IPS DF 19.7 (cell line): ENCODE measurements around the gene CATSPER3.

ENCODE experiments used
- DNase-seq: peaks from one replicate; pipeline ENCODE4 v3.0.0-alpha.2; 2013; ENCODE audit warnings: low read depth, low spot score

The CATSPER3 gene

DNA sequence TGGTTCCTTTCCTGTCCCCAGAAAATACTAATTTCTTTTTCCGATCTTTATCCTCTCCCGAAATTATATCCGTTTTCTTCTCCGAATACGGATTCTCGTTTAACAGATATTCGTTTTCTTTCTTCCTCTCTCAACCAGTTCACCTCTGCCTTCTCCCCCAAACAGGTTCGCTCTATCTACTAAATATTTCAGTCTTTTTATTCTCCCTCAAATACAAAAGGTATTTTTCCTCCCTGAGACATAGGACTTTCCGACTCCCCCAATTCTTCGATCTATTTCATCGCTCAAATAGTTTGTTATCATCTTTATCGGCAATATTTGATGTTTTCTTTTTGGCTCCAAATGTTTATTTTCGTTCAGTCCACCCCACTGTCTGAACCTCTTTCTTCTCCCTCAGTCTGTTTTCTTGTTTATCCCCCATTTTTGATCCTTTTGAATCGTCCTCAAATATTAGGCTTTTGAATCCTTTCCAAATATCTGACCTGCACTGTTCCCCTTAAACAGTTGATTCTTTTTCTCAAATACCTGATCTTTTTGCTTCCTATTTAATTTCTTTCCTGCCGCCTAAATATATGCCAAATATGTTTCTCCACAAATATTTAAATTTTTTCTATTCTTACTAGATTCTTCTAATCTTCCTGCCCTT is 61.9 kb downstream of the CATSPER3 start:
- DNase-seq = no peak

DNA sequence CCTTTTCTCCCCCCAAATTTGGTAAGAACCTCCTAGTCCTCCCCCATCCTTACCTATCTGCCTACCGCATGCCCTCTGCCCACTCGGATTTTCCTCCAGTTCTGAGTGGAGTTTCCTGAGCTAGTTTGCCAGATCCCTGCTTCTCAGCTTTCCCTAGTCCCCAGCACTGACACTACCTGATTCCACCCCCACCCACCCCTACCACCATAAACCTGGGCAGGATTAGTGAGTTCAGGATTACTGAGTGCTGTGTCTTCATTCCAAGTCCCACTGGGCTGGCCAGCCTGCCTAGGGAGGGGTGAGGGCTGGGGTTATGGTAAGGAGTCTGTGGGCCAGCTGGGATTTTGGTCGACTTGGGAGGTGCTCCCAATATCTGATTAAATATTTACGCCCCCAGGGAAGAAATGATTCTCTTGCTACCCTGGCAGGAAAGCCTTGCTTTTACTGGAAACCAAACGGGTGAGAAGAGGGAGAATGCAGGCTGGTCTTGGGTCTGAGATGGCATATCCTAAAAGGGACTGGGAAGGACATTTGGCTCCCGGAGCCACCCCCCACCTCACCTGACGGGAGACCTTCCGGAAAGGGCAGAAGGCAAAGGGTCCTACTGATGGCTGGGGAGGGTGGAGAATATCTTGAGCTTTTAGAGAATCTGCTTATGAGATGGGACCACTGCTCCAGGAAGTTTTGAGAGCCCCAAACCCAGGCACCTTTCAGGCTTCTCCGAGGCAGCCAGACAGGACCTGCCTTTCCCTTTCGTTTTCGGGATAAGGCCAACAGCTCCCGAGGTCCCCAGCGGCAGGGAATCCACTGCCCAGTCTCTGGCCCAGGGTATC is 62.6 kb downstream of the CATSPER3 start:
- no peak for DNase-seq

DNA sequence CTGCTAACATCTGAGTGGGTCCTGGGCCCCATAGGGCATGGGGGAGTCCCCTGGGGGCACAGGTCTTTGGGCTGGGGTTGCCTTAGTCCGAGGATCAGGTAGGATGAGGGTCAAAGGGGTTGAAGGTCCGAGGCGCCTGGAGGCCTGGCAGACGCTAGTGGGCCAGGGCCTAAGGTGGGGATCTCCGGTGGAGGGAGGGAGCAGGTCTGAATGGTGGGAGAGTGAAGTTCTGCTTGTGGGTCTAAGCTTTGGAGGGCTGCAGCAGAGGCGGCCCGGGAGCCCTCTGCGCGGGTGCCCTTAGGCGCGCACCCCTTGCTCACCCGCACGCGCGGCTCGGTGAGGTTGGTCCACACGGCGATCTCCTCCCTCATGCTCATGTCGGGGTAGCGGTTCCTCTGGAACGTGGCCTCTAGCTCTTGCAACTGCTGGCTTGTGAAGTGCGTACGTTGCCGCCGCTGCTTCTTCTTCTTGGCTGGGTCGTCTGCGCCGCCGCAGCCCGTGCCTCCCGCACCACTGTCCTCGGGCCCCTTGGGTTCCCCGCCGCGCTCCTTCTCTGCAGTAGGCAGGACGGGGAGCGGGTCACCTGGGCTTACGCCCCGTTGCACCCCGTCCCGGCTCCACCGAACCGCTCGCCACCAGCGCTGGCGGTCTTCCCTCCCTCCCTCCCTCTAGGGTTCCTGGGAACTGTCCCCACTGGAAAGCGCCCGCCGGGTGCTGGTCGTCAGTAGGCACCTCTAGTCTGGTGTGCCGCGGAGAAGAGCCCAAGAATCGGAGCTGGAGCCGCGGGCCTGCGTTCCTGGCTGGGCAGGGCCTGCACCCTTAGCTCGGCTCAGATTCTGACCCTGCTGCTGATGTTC is 63.5 kb downstream of the CATSPER3 start:
- no peak for DNase-seq

DNA sequence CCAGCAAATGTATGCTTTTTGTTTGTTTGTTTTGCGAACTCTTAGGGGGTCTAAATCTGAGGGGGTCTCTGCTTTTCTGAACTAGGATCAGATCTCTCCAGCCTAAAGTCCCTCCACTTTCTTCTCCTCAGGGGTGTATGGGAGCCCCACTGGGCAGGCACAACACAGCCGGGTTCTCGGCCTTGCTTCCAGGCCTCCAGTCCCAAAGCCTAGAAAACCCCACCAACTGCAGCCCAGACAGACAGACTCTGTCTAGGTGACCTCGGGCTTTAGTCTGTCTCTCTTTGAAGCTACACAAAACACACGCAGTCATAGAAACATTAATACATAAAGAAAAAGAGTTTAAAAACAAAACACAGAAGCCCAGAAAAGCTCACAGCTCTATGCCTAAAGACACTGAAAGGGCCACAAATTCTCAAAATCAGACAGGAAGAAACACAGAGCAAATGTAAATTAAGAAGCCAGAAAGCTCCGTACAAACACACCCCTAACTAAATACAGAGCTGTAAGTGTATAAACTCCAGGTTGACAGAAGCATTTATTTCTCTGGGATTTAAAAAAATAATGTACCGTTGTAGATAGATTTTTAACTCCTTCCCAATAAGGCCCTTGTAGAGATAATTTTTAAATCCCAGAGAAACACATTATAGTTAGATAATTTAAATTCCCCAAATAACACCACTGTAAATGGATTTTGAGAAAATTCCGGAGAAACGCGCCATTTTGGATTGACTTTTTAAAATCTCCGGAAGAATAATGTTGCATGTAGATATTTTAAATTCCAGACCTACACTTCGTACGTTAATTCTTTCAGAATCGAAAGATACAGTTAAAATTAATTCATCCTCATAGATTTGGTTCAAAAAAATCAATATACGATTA is 64.3 kb downstream of the CATSPER3 start:
- no peak for DNase-seq

DNA sequence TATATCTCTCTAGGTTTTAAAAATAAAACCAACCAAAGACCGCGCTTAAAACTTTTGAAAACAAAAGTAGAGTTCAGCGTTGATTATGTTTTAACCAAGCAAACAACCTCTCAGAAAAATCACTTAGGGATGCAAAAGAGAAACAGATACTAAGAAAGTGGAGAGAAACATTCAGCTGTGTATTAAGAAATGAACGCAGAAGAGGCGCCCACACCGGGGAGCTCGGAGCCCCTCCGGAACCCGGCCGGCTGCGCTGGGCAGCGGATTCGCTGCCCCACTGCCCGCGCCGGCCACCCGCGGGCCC is 64.9 kb downstream of the CATSPER3 start:
- DNase-seq = no peak

DNA sequence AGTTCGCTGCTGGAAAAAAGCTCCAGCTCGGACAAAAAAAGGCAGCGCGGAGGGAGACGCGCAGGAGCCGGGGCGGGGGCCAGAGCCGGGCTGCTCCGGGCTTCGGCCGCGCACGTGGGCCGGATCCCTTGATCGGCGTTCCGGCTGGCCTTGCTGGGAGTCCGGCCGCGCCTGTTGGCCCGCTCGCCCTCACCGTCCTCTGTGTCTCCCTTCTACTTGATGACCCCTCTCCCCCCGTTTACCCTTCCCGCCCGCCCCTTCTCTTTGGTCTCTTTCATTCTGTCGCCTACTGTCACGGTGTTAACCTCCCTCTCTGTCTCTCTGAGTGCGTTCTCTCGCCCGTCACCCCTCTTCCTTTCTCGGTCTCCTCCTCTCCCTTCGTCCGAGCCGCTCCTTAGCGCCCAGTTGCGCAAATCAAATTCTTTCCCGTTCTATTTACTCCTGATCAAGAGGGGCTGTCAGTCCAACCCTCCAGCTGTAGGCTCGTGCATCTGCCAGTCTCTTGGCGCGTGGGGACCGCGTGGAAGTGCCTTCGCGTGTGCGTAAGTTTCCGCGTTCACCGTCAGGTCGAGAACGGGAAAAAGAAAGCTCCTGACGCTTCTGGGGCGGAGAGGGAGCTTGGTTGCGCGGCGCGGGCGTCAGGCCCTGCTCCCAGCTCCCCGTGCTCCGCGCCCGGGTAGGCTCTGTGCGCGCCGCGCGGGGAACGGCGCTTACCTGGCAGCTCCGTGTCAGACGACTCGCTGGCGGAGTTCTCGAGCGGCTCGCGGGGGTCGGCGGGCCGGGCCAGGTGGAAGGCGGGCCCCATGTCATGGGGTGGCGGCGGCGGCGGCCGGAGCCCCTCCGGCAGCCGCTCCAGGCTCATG is 65.5 kb downstream of the CATSPER3 start:
- no peak for DNase-seq

DNA sequence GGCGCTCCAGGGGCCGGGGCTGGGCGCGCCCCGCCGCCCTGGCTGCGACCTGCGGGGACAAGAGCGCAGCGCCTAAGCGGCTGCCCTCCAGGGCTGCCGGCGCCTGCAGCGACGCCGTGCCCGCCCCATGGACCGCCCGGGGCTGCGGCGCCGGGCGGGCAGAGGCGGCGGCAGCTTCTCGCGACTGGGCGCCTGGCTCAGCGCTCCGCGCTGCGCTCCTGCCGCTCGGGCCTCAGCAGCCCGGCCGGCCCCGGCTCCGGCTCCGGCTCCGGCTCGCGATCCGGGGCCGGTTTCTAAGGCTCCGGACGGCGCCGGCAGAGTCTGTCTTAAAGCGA is 66.2 kb downstream of the CATSPER3 start, which contains the start of gene PITX1:
TSS of gene PITX1 (minus strand) at position 328 of the 335 bp plus-strand sequence. CDS start 347 bp downstream, outside the sequence.
- DNase-seq = no peak

DNA sequence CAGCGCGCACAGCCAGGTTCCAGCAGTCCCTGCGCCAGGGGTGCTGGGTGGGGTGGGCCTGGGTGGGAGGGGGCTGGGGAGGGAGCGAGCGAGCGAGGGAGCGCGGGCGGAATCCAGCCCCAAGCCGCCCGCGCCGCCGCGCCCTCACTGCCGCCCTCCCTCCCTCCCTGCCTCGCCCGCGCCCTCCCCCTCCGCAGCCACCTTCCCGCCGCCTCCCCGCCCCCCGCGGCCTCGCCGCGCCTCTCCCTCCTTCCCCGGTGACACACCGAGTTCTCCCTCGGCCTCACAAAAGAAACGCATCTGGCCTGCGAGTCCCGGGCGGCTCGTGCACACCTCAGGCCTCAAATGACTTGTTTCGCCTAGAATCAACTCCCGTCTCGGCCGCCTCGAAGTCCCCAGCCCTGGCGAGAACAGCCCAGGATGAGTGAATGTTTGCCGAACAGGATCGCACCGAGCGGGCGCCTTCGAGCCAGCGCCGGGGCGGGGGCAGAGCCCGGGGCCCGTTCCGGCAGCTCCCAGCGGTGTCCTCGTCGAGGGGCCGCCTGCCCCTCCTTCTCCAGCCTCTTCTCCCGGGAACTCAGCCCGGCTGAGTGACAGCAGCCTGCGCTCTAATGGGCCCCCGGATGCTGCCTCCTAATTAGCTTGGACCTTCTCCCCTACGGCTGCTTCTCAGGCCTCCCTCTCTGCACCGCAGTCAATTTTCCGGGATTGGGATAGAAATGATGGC is 66.7 kb downstream of the CATSPER3 start:
- no peak for DNase-seq

DNA sequence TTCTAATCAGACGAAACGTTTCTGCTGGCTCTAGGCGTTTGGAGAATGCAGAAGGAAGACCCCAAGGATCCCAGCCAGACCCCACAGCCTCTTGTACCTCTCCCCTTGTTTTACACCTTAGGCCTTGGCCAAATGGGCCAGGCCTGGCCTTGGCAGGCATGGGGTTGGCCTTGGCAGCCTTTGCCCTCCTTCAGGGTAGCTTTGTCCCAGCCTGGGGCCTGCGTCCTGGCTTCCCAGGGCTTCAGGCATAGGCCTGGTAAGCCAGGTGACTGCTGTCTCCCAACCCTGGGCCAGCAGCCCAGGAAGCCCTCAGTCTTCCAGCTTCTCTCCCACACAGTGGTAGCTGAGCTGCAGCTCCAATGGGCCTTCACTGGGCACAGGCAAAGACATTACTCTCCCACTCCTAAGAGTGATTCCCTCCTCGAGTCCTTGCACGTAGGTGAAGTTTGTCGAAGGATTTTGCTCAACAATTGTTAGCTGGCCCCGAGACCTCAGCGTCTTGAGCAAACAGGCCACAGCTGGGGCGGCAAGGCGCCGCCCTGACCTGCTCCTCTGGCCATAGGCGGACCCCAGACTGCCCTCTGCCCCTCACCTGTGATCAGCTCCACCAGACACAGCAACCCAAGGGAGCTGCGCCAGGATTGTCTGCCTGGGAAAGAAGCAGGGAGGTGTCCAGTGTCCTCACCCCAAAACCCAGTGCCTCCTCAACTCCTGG is 67.4 kb downstream of the CATSPER3 start:
- no peak for DNase-seq

DNA sequence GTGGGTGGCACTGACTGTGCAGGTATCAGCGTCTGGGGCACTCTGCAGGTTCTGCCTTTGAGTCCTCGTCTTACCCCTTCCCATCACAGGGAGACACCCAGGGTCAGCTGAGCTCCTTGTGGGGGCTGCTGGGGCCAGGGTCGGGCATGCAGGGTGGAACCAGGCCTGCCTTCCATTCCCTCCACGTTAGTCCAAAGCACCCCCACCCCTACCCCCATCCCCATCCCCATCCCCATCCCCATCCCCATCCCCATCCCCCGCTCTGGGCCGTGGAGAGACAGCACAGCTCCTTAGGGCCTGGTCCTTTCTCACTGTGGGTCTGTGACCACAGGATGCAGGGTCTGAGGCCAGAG is 67.9 kb downstream of the CATSPER3 start:
- DNase-seq = no peak

DNA sequence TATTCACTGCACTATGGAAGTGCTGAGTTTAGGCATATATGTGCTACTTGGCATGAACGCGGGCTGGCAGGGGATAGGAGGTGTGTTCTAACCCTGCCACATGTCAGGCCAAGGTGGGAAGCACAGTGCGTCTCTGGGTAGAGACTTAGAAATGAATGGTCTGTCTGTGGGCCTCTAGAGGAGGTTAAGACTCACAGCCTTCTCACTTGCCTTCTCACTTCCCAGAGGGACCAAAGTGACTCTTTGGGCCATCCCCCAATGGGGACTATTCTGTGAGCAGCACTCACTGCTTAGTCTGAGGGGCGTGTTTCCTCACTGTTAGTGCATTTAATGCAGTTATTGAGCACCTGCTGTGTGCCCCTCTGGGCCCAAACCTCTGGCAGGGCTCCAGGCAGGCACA is 68.7 kb downstream of the CATSPER3 start:
- DNase-seq = no peak

DNA sequence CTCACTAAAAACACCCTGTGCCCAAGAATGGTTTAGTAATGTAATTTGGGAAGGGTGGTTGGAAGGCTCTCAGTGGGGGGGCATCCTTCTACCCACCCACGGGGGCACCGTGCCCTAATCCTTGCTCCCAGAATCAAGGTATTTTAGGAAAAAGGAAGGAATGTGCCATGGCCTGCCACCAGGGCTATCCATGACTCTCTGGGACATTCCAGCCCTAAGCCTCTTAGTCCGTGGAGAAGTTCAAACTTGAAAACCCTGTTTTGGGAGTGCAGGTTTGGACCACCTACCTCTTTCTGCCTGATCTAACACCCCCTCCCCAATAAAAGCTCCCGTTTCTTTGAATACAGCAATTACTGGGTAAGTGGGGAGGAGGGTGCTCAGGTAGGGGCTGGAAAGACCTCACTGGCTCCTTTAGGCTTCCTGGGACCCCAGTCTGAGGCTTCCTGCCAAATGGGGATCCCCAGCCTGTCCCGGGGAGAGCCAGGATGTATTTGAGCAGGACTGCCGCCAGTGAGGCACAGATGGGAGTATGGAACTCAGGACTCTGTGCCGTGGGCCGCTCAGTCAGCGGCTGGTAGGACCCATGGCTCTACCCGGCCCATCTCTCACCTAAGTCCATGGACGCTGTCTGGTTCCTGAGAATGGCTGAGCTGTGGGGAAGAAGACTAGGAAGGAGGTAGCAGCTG is 70.0 kb downstream of the CATSPER3 start:
- DNase-seq = no peak

DNA sequence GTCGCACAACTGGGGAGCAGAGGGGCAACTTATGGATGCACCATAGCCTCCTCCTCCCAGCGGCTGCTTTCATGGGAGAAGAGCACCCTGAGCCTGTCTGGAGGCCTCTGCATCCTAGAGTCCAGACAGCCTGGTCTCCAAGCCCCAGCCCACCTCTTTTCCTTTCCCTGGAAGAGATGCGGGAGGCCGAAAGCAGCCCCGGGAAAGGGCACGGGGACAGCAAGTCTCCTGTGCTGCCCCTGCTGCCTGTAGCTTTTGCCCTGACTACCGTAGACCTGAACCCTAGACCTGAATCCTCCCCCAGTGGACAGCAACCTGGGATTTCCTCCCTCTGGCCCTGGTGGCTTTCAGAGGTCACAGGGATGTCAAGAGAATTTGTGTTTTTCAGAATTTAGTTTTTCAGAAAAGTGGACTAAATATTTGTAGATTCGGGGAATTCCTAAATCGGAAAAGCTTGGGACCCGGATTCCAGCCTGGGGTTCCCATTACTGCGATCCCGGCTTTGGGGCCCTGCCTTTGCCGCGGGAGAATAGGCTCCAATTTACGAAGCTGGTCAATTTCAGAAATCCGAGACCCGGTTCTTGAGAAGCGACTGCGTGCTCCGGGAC is 70.6 kb downstream of the CATSPER3 start:
- no peak for DNase-seq

DNA sequence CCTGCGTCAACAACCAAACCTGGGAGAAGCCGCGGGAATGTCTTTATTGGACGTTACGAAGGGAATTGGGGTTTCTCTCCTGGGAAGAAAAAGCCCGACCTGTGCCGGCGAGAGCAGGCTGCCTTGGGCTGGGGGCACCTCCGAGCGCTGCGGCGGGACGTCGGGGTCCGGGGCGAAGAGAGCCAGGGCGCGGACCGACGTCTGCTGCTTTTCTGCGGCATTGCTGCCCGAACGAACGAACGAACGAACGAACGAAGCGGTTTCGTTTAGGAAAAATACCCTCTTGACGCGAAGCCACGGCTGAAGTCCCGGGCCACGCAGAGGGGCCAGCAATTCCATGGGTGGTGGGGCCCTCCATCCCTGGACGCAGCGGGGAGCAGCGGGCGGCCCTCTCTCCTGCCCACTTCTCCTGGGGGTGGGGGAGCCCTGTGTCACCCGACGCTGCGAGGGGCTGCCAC is 71.1 kb downstream of the CATSPER3 start:
- no peak for DNase-seq

DNA sequence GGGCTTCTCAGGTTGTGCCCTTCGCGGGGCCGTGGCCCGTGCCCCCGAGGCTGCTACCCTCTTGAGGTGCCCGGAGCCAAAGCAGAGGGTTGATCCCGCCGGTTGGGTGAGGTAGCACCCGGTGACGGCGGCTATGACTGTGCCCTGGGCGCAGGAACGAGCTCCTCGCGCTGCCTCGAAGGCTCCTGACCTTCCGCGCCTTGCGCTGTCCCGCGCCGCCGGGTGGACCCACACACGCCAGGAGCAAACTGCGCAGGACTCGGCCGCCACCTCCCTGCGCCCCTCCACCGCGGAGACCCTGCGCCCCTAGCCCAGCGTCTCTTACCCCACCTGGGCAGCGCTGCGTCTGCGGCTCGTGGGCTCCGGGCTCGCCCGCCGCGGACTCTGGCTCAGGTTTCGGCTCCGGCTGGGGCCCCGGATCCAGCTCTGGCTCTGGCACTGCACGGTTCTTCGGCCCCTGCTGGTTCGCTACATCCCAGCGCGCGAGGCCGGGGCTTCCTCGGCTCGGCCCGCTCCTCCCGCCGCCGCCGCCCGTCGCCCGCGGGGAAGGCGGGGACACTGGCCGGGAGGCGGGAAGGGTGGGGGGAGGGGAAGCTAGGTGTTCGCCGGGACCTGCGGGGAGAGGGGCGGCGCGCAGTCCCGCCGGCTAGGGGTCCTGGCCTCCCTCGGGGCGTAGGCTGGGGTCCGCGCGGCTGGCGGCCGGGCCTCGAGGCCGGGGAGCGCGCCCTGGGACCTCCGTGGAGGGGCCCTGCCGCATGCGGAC is 71.7 kb downstream of the CATSPER3 start:
- no peak for DNase-seq

DNA sequence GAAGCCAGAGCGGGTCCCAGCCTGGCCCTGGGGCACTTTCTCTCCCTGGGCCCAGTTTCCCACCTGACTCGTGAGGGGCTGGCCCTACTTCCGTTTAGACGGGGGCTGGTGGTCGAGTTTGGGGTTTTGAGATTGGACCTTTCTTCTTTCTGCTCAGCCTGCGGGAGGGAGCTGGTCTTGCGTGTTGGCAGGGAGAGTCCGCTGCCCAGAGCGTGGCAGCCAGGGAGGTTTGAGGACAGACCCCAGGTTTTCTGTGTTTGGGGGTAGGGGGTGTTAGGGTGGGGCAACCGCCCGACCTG is 72.3 kb downstream of the CATSPER3 start:
- no peak for DNase-seq

DNA sequence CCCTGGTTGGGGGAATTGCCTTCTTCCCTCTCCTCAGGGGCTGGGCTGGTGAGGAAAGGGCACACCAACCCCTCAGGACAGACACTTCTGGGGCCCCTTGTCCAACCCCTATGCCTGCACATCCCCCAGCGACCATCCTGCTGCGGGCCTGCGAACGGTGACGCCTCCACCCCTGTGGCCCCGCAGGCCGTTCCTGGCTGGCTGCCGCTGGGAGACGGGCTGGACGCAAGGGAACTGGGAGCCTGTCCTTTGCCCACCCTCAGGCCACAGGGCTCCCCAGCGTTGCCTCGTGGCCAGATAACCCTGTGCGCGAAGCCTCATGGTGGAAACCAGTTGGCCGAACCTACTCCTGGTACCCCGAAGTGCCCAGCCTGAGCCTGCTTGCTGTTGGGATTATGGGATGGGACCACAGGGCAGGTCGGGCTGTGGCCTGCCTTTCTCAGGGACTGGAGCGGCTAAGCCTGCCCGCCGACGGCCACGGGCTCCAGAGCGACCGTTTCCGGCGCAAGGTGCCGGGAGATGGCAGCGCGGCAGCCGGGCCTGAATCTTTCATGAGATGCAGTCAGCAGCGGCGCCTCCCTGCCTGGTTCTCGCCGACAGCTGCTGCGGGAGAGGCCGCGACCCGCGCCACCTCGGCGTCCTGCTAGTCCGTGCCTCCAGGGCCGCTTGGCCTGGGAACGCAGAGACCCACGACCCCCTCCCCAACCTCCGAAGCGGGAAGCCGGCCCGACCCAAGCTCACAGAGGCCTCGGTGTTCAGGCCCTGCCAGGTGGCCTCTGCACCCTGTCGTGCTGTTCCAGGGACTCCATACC is 72.8 kb downstream of the CATSPER3 start:
- no peak for DNase-seq
